ENCODE results near the gene CD300LB. TPM values are rescaled to one million over a fixed set of nuclear protein-coding genes. Genes with fewer than 3 reads are reported as not detected.

The CD300LB gene
- total and polyA plus RNA-seq, 10 donors, result 0.47 to 5.6 (median 2.0) TPM

- DNase-seq, result no peak
- intact Hi-C loops (cut with DNase I; ENCODE audit: low total_unique reads), result no loop called here
- Histone ChIP-seq H3K27ac (peak overlapping the region in 2 of 8 donors; percentile 90 to 92), H3K4me1 (peaks cover 0 to 77% (median 14%) of the 10 kb centered on the region in 6 donors), H3K9me3 (peaks cover 0 to 15% (median 5%) of the 10 kb centered on the region in 8 donors), H3K27me3 (replicated peaks in 1 of 7) (peaks cover 0 to 20% (median 0%) of the 10 kb centered on the region in 7 donors), H3K4me3 (no peak overlapping the region), H3K36me3 (no peaks in the 10 kb centered on the region)
- WGBS, 5 donors, result 80 to 96% (median 87%) methylated on average over 3 of the region's 3 CpGs
- no peak for TF ChIP-seq POLR2A (IDR thresholded peaks at IDR 0.05)
- no peak for TF ChIP-seq CTCF (IDR thresholded peaks at IDR 0.05 in 8 of 11, conservative IDR thresholded peaks at IDR 0.05 in 3 of 11)
- TF ChIP-seq POLR2AphosphoS5 (IDR thresholded peaks at IDR 0.05), result no peak
These were observed 8.0 kb downstream of the CD300LB start for GRCh38 chr17:74523308-74523707.

- DNase-seq, result peak; percentile 75
- peak overlapping the region in 4 of 8 donors; percentile 84 to 92 (median 90) for H3K27ac ChIP-seq
These were observed 8.7 kb downstream of the CD300LB start for GRCh38 chr17:74522381-74523105.

GRCh38 chr17:74521701-74522201 is 9.5 kb downstream of the CD300LB start:
- DNase-seq, result peak; percentile 85
- WGBS, 5 donors, result 20 to 43% (median 32%) methylated on average over 8 to 9 of the region's 9 CpGs
- Histone ChIP-seq H3K27ac (peak overlapping the region; percentile 35 to 92 (median 85)), H3K27me3 (replicated peaks in 1 of 7) (peaks cover 0 to 20% (median 0%) of the 10 kb centered on the region in 7 donors), H3K36me3 (no peaks in the 10 kb centered on the region), H3K4me1 (peaks cover 0 to 61% (median 11%) of the 10 kb centered on the region in 6 donors), H3K9me3 (peaks cover 0 to 17% (median 7%) of the 10 kb centered on the region in 8 donors), H3K4me3 (peak overlapping the region in 1 of 8 donors; percentile 51)
- intact Hi-C loops (cut with DNase I; ENCODE audit: low total_unique reads), result no loop called here
- TF ChIP-seq POLR2AphosphoS5 (IDR thresholded peaks at IDR 0.05), result peak; percentile 9 to 68 (median 37)
- no peak for TF ChIP-seq CTCF (IDR thresholded peaks at IDR 0.05 in 8 of 11, conservative IDR thresholded peaks at IDR 0.05 in 3 of 11)

More at GRCh38 chr17:74522381-74523105, 8.7 kb downstream of the CD300LB start:
- peak overlapping the region in 1 of 8 donors; percentile 51 for H3K4me3 ChIP-seq
- intact Hi-C loops (cut with DNase I; ENCODE audit: low total_unique reads), result no loop called here
- WGBS, 5 donors, result 71 to 88% (median 83%) methylated on average over 9 to 10 of the region's 10 CpGs
- peaks cover 0 to 20% (median 0%) of the 10 kb centered on the region in 7 donors for H3K27me3 ChIP-seq (replicated peaks in 1 of 7)
- peaks cover 0 to 69% (median 11%) of the 10 kb centered on the region in 6 donors for H3K4me1 ChIP-seq
- no peaks in the 10 kb centered on the region for H3K36me3 ChIP-seq
- TF ChIP-seq POLR2A (IDR thresholded peaks at IDR 0.05) (no peak), CTCF (IDR thresholded peaks at IDR 0.05 in 8 of 11, conservative IDR thresholded peaks at IDR 0.05 in 3 of 11) (no peak), POLR2AphosphoS5 (IDR thresholded peaks at IDR 0.05) (no peak)
- H3K9me3 ChIP-seq, result peaks cover 0 to 17% (median 7%) of the 10 kb centered on the region in 8 donors

Measured in spleen (tissue), 11 donors.